ENCODE results near the gene LAMA2.

DNA sequence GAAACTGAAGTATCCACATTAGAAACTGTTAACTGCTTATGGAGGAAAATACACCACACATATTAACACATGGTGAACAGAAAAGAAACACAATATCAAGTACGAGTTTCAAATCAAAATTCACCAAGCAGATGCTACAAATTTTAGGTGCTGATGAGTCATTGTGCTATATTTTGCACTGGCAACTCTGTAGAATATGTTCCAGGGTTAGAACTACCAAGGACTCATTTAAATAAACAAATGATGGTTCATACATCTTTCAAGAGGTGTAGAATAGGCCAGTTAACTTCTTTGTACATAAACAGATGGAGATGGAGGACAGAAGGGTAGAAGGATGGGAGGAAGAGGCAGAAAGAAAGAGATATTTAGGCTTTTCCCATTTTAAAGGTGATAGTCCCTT lies 642.1 kb downstream of the LAMA2 start:
- TF ChIP-seq, protein P1, sequence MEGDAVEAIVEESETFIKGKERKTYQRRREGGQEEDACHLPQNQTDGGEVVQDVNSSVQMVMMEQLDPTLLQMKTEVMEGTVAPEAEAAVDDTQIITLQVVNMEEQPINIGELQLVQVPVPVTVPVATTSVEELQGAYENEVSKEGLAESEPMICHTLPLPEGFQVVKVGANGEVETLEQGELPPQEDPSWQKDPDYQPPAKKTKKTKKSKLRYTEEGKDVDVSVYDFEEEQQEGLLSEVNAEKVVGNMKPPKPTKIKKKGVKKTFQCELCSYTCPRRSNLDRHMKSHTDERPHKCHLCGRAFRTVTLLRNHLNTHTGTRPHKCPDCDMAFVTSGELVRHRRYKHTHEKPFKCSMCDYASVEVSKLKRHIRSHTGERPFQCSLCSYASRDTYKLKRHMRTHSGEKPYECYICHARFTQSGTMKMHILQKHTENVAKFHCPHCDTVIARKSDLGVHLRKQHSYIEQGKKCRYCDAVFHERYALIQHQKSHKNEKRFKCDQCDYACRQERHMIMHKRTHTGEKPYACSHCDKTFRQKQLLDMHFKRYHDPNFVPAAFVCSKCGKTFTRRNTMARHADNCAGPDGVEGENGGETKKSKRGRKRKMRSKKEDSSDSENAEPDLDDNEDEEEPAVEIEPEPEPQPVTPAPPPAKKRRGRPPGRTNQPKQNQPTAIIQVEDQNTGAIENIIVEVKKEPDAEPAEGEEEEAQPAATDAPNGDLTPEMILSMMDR (IDR thresholded peaks at IDR 0.05) = no peak
- no peak for TF ChIP-seq POLR2A (IDR thresholded peaks at IDR 0.05)
